ENCODE measurements around the gene SH2D4B. TPM values are rescaled to one million over a fixed set of nuclear protein-coding genes. Genes with fewer than 3 reads are reported as not detected.

SH2D4B gene
- polyA plus RNA-seq, 1 donor from 2014 or later: 1.4 TPM

DNA sequence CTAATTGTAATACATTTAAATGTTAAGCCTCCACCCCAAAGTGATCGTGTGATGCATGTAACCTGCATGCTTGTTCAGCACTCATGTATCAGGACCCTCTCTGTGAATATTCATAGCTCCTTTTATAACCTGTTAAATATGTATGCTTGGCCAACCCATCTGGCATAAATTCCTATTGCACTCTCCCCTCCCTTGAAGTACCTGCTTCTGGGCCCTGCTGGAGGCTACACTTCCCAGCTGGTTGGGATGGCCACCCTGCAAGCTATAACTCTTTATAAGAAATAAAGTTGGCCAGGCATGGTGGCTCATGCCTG is 149.7 kb downstream of the SH2D4B start:
- Histone ChIP-seq H3K9me3 (ENCODE audit: low read length) (no peaks in the 10 kb centered on the region), H3K27me3 (ENCODE audit: insufficient read depth, low read depth, low read length) (no peaks in the 10 kb centered on the region), H3K27ac (ENCODE audit: low read length) (no peak overlapping the region)

GRCh38 chr10:80690434-80690833 is 152.7 kb downstream of the SH2D4B start:
- H3K79me2 ChIP-seq (replicated peaks; ENCODE audit: insufficient read depth, low read length): no peaks in the 10 kb centered on the region
- no peak overlapping the region for H3K9ac ChIP-seq (ENCODE audit: low read length)
- TF ChIP-seq SMC3 (conservative IDR thresholded peaks at IDR 0.05; ENCODE audit: poor library complexity) (no peak), RAD21 (conservative IDR thresholded peaks at IDR 0.05) (no peak), TAF1 (IDR thresholded peaks at IDR 0.05; ENCODE audit: low read depth) (no peak), EZH2 (IDR thresholded peaks at IDR 0.05; ENCODE audit: borderline replicate concordance, insufficient read depth, low read length, poor library complexity, severe bottlenecking) (no peak), CTCF (IDR thresholded peaks at IDR 0.05; ENCODE audit: poor library complexity, severe bottlenecking) (no peak), MXI1 (conservative IDR thresholded peaks at IDR 0.05; ENCODE audit: poor library complexity, severe bottlenecking) (no peak), EP300 (conservative IDR thresholded peaks at IDR 0.05; ENCODE audit: poor library complexity, severe bottlenecking) (no peak), REST (IDR thresholded peaks at IDR 0.05; ENCODE audit: borderline replicate concordance) (no peak), POLR2AphosphoS5 (IDR thresholded peaks at IDR 0.05) (no peak)
- no peak overlapping the region for H3K4me2 ChIP-seq (ENCODE audit: low read length)
- H3K9me3 ChIP-seq (ENCODE audit: low read length): no peaks in the 10 kb centered on the region
- H3K27me3 ChIP-seq (ENCODE audit: insufficient read depth, low read depth, low read length): no peaks in the 10 kb centered on the region
- no peak overlapping the region for H2AFZ ChIP-seq (ENCODE audit: low read depth, low read length)
- no peaks in the 10 kb centered on the region for H3K9me2 ChIP-seq (ENCODE audit: insufficient read depth, low read length)
- H3K27ac ChIP-seq (ENCODE audit: low read length): no peak overlapping the region
- H3F3A ChIP-seq (ENCODE audit: insufficient read depth, low read length, poor library complexity, severe bottlenecking): no peaks in the 10 kb centered on the region
- no peaks in the 10 kb centered on the region for H4K20me1 ChIP-seq (ENCODE audit: insufficient read depth)
- no peaks in the 10 kb centered on the region for H3K36me3 ChIP-seq (ENCODE audit: insufficient read depth, low read length)
- H3K4me3 ChIP-seq (ENCODE audit: low read length): no peak overlapping the region

More for the DNA sequence above, 149.7 kb downstream of the SH2D4B start:
- Histone ChIP-seq H3K9ac (ENCODE audit: low read length) (no peak overlapping the region), H2AFZ (ENCODE audit: low read depth, low read length) (no peak overlapping the region), H3F3A (ENCODE audit: insufficient read depth, low read length, poor library complexity, severe bottlenecking) (no peaks in the 10 kb centered on the region), H3K9me2 (ENCODE audit: insufficient read depth, low read length) (no peaks in the 10 kb centered on the region), H3K36me3 (ENCODE audit: insufficient read depth, low read length) (no peaks in the 10 kb centered on the region), H3K4me2 (ENCODE audit: low read length) (no peak overlapping the region), H3K79me2 (replicated peaks; ENCODE audit: insufficient read depth, low read length) (no peaks in the 10 kb centered on the region), H4K20me1 (ENCODE audit: insufficient read depth) (no peaks in the 10 kb centered on the region), H3K4me3 (ENCODE audit: low read length) (no peak overlapping the region)
- TF ChIP-seq REST (IDR thresholded peaks at IDR 0.05; ENCODE audit: borderline replicate concordance): no peak
- no peak for TF ChIP-seq EZH2 (IDR thresholded peaks at IDR 0.05; ENCODE audit: borderline replicate concordance, insufficient read depth, low read length, poor library complexity, severe bottlenecking)
- TF ChIP-seq EP300 (conservative IDR thresholded peaks at IDR 0.05; ENCODE audit: poor library complexity, severe bottlenecking): no peak
